Skeletal muscle tissue (tissue), 4 donors: ENCODE data around the gene INTS3. TPM values are rescaled to one million over a fixed set of nuclear protein-coding genes. Genes with fewer than 3 reads are reported as not detected.
A peak's percentile ranks its signal among the peaks of the same experiment; 100 is the strongest.
"Not testable (repeated sequence)": the region's sequence is repeated elsewhere in the genome, so short reads cannot be mapped to it uniquely, and the experiment has no call there.

Source experiments
- H3K27ac ChIP-seq: one replicate; pipeline ENCODE4 v1.7.0; 2013; ENCODE audit warnings: mild to moderate bottlenecking, low read depth, low read length, inconsistent platforms
- H3K27me3 ChIP-seq, 3 donors: one replicate each; pipeline ENCODE4 v1.7.0; 2013; ENCODE audit warnings: low read length in 3 of 3; ENCODE audit not compliant: control insufficient read depth in 3 of 3, insufficient read depth in 3 of 3
- H3K36me3 ChIP-seq, 3 donors: one replicate each; pipeline ENCODE4 v1.7.0; 2013; ENCODE audit warnings: low read length in 3 of 3; ENCODE audit not compliant: control insufficient read depth in 3 of 3, insufficient read depth in 3 of 3
- H3K4me1 ChIP-seq, 3 donors: one replicate each; pipeline ENCODE4 v1.7.0; 2013; ENCODE audit warnings: low read length in 3 of 3, mild to moderate bottlenecking in 3 of 3; ENCODE audit not compliant: control insufficient read depth in 3 of 3, insufficient read depth in 3 of 3
- H3K4me3 ChIP-seq, 3 donors: one replicate each; pipeline ENCODE4 v1.7.0; 2013; ENCODE audit warnings: low read length in 3 of 3
- H3K9ac ChIP-seq, 3 donors: one replicate each; pipeline ENCODE4 v1.7.0; 2013; ENCODE audit warnings: low read length in 3 of 3, mild to moderate bottlenecking in 3 of 3, moderate library complexity in 2 of 3, low read depth in 1 of 3
- H3K9me3 ChIP-seq, 3 donors: one replicate each; pipeline ENCODE4 v1.7.0; 2013; ENCODE audit warnings: low read length in 3 of 3; ENCODE audit not compliant: control insufficient read depth in 3 of 3
- total RNA-seq: library from RNA; depleted of rRNA; stranded (reverse); fragments of >200 nt; gene quantifications from one replicate; pipeline ENCODE4 v1.2.3, GENCODE V29; 2014
- donor health status: Osteomylitis.

The INTS3 gene
- total RNA-seq, 1 donor from 2014 or later = 24.0 TPM

- peak overlapping the region; percentile 47 to 82 (median 69) for H3K9ac ChIP-seq
- H3K36me3 ChIP-seq = peaks cover 16 to 27% (median 17%) of the 10 kb centered on the region in 3 donors
- peaks cover 38 to 79% (median 67%) of the 10 kb centered on the region in 3 donors for H3K4me1 ChIP-seq
- no peaks in the 10 kb centered on the region for H3K9me3 ChIP-seq
- peak overlapping the region; percentile 77 to 85 (median 81) for H3K4me3 ChIP-seq
- no peak overlapping the region for H3K27ac ChIP-seq
- H3K27me3 ChIP-seq = peaks cover 0 to 7% (median 3%) of the 10 kb centered on the region in 3 donors
These were observed 48.5 kb downstream of the INTS3 start for GRCh38 chr1:153776352-153776751.

GRCh38 chr1:153776845-153777370 lies 49.1 kb downstream of the INTS3 start:
- Histone ChIP-seq H3K9me3 (no peaks in the 10 kb centered on the region), H3K36me3 (peaks cover 13 to 21% (median 13%) of the 10 kb centered on the region in 3 donors), H3K4me3 (peak overlapping the region in 1 of 3 donors; percentile 77), H3K9ac (peak overlapping the region in 1 of 3 donors; percentile 69), H3K4me1 (peaks cover 38 to 74% (median 67%) of the 10 kb centered on the region in 3 donors), H3K27me3 (peaks cover 0 to 7% (median 3%) of the 10 kb centered on the region in 3 donors), H3K27ac (no peak overlapping the region)

- no peak overlapping the region for H3K4me3 ChIP-seq
- peak overlapping the region; percentile 20 to 30 (median 25) for H3K9ac ChIP-seq
- H3K27me3 ChIP-seq = peaks cover 0 to 7% (median 3%) of the 10 kb centered on the region in 3 donors
- peaks cover 6 to 14% (median 10%) of the 10 kb centered on the region in 3 donors for H3K36me3 ChIP-seq
- no peak overlapping the region for H3K27ac ChIP-seq
- H3K4me1 ChIP-seq = peaks cover 40 to 67% (median 62%) of the 10 kb centered on the region in 3 donors
- H3K9me3 ChIP-seq = no peaks in the 10 kb centered on the region
These were observed 49.8 kb downstream of the INTS3 start for GRCh38 chr1:153777648-153778047.

- H3K9me3 ChIP-seq = no peaks in the 10 kb centered on the region
- peak overlapping the region in 1 of 3 donors; percentile 22 for H3K4me3 ChIP-seq
- H3K27ac ChIP-seq = no peak overlapping the region
- peak overlapping the region; percentile 20 to 30 (median 25) for H3K9ac ChIP-seq
- H3K4me1 ChIP-seq = peaks cover 43 to 67% (median 61%) of the 10 kb centered on the region in 3 donors
- H3K27me3 ChIP-seq = peaks cover 0 to 7% (median 3%) of the 10 kb centered on the region in 3 donors
- peaks cover 2 to 9% (median 5%) of the 10 kb centered on the region in 3 donors for H3K36me3 ChIP-seq
These were observed 50.4 kb downstream of the INTS3 start for GRCh38 chr1:153778051-153778823.

GRCh38 chr1:153778824-153779519 lies 51.1 kb downstream of the INTS3 start:
- Histone ChIP-seq H3K36me3 (peaks cover 0 to 4% (median 2%) of the 10 kb centered on the region in 3 donors), H3K4me1 (peaks cover 45 to 64% (median 55%) of the 10 kb centered on the region in 3 donors), H3K4me3 (no peak overlapping the region), H3K9me3 (no peaks in the 10 kb centered on the region), H3K27ac (no peak overlapping the region), H3K27me3 (peaks cover 0 to 7% (median 3%) of the 10 kb centered on the region in 3 donors), H3K9ac (no peak overlapping the region)

GRCh38 chr1:153779781-153780541 lies 52.1 kb downstream of the INTS3 start:
- Histone ChIP-seq H3K4me1 (peaks cover 38 to 54% (median 45%) of the 10 kb centered on the region in 3 donors), H3K9ac (no peak overlapping the region), H3K4me3 (no peak overlapping the region), H3K9me3 (no peaks in the 10 kb centered on the region), H3K36me3 (peaks cover 0 to 2% (median 0%) of the 10 kb centered on the region in 3 donors), H3K27ac (no peak overlapping the region), H3K27me3 (peaks cover 0 to 7% (median 3%) of the 10 kb centered on the region in 3 donors)

GRCh38 chr1:153780551-153780950 lies 52.7 kb downstream of the INTS3 start:
- Histone ChIP-seq H3K4me1 (peaks cover 34 to 48% (median 39%) of the 10 kb centered on the region in 3 donors), H3K27me3 (peaks cover 0 to 7% (median 3%) of the 10 kb centered on the region in 3 donors), H3K36me3 (peaks cover 0 to 2% (median 0%) of the 10 kb centered on the region in 3 donors), H3K9me3 (no peaks in the 10 kb centered on the region), H3K4me3 (no peak overlapping the region), H3K27ac (no peak overlapping the region), H3K9ac (no peak overlapping the region)

- H3K36me3 ChIP-seq, H3K27me3 ChIP-seq, H3K9me3 ChIP-seq: not testable (repeated sequence)
- H3K4me3 ChIP-seq = peak overlapping the region; percentile 83 to 86 (median 84)
- peak overlapping the region; percentile 98 for H3K27ac ChIP-seq
- peaks cover 18 to 28% (median 19%) of the 10 kb centered on the region in 3 donors for H3K4me1 ChIP-seq
- peak overlapping the region in 2 of 3 donors; percentile 93 to 96 for H3K9ac ChIP-seq
These were observed 54.8 kb downstream of the INTS3 start for GRCh38 chr1:153782648-153783047.
